Spleen (tissue), 7 donors: ENCODE data around the gene RPRD1A.

Experiments
- CTCF ChIP-seq, 11 experiments: fragments of 200-600 bp in 7 of 11; fragments of 450-650 bp in 4 of 11; sonication (generic) in 4 of 11; IDR thresholded peaks in 8 of 11; conservative IDR thresholded peaks in 3 of 11; 1 replicate in 7 of 11; 2 replicates in 4 of 11; pipeline versions ENCODE4 v1.4.0 to v1.8.0; 2016 to 2021; ENCODE audit warnings: antibody characterized with exemption in 11 of 11, inconsistent platforms in 4 of 11, mild to moderate bottlenecking in 1 of 11
- POLR2A ChIP-seq, 3 donors: fragments of 450-650 bp; IDR thresholded peaks; one replicate each; pipeline ENCODE4 v1.5.1; 2017; ENCODE audit warnings: antibody characterized with exemption in 3 of 3, mild to moderate bottlenecking in 1 of 3
- POLR2AphosphoS5 ChIP-seq, 3 donors: sonication (generic); formaldehyde crosslinking; IDR thresholded peaks; one replicate each; pipeline ENCODE4 v1.5.1; 2017; ENCODE audit warnings: antibody characterized with exemption in 3 of 3
- donor health status: DM: no; HTN: no; CAD: no; lungs with moderate emphysema.
- donor health status: DM: no; HTN: no; CAD: no.
- donor health status: DM: no; HTN: no; CAD: no.

DNA sequence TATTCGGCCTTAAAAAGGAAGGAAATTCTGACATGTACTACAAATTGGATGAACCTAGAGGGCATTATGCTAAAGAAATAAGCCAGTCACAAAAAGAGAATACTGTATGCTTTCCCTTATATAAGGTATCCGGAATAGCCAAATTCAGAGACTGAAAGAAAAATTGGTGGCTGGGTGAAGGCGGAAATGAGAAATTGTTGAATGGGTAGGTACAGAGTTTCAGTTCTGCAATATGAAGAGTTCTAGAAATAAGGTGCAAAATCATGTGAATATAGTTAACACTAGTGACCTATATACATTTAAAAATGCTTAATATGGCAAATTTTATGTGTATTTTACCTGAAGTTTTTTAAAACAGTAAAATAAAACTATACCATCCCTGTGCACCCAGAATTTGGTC is 51.7 kb downstream of the RPRD1A start:
- TF ChIP-seq CTCF (IDR thresholded peaks at IDR 0.05 in 8 of 11, conservative IDR thresholded peaks at IDR 0.05 in 3 of 11) = no peak
- TF ChIP-seq POLR2A (IDR thresholded peaks at IDR 0.05) = no peak
- no peak for TF ChIP-seq POLR2AphosphoS5 (IDR thresholded peaks at IDR 0.05)
